ENCODE data around the gene CD177.

The CD177 gene

DNA sequence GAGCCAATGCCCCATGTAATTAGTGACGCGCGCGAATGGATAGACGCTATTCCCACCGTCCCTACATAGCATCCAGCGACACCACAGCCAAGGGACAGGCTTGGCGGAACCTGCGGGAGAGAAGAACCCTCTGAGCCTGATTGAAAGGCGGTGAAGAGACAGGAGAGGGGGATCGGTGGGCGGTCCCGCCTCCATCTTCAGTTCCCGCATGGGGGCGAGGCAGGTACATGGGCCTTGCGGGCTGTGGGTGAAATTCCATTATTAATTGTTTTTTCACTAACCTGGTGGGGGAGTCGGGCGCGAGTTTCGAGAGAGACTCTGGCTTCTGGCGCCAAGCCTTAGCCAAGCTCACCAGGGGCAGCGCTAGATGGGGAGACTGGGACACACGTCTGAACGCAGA lies 52.8 kb downstream of the CD177 start:
- TF ChIP-seq, protein P1, sequence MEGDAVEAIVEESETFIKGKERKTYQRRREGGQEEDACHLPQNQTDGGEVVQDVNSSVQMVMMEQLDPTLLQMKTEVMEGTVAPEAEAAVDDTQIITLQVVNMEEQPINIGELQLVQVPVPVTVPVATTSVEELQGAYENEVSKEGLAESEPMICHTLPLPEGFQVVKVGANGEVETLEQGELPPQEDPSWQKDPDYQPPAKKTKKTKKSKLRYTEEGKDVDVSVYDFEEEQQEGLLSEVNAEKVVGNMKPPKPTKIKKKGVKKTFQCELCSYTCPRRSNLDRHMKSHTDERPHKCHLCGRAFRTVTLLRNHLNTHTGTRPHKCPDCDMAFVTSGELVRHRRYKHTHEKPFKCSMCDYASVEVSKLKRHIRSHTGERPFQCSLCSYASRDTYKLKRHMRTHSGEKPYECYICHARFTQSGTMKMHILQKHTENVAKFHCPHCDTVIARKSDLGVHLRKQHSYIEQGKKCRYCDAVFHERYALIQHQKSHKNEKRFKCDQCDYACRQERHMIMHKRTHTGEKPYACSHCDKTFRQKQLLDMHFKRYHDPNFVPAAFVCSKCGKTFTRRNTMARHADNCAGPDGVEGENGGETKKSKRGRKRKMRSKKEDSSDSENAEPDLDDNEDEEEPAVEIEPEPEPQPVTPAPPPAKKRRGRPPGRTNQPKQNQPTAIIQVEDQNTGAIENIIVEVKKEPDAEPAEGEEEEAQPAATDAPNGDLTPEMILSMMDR (IDR thresholded peaks at IDR 0.05; ENCODE audit: low read depth, low read length, missing control alignments): no peak
- DNase-seq (ENCODE audit: low read depth): no peak
- H3K4me3 ChIP-seq (ENCODE audit: low read depth, low read length): no peak overlapping the region

DNA sequence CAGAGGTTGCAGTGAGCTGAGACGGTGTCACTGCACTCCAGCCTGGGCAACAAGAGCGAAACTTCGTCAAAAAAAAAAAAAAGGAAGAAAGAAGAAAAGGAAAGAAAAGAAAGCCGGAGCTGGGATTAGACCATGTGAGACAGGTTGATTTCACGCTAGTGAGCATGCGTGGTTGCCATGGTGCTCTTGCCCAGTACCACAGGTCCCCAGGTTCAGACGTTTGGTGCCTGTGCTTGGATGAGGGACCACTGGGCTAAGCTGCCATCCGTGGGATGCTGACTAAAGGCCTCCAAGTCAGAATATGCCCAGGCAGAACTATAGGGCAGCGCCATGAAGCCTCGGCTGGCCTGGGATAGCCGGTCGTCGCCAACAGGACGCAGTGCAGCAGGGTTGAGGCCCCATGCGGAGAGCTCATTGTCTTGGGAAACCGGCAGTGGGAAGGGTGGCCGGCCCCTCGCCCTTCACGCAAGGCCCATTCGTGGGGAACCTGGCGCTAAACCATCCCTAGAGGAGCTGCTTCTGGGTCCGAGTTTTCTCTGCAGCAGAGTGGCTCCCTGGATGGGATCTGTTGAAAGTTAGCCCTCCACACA lies 54.0 kb downstream of the CD177 start:
- TF ChIP-seq, protein P1 (IDR thresholded peaks at IDR 0.05; ENCODE audit: low read depth, low read length, missing control alignments): no peak
- no peak for DNase-seq (ENCODE audit: low read depth)
- no peak overlapping the region for H3K4me3 ChIP-seq (ENCODE audit: low read depth, low read length)

DNA sequence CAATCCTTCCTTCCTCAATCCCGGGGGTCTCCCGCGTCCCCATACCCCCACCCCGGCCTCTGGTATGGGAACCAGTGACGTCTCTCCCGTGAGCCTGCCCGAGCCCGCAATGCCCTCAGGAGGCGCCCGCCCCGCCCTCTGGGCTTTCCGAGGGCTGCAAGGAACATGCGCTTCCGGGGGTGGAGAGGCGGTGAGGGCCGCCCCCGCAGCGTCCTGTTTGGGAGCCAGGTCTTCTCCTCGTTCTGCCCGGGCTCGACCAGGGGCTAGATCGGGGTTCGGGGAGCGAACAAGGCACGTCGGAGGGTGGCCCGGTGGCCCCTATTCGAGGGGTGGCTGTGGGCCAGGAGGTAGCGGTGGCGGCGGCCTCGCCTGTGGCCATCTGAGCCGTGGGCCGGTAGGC lies 54.6 kb downstream of the CD177 start:
- no peak overlapping the region for H3K4me3 ChIP-seq (ENCODE audit: low read depth, low read length)
- no peak for DNase-seq (ENCODE audit: low read depth)
- TF ChIP-seq, protein P1 (IDR thresholded peaks at IDR 0.05; ENCODE audit: low read depth, low read length, missing control alignments): no peak

DNA sequence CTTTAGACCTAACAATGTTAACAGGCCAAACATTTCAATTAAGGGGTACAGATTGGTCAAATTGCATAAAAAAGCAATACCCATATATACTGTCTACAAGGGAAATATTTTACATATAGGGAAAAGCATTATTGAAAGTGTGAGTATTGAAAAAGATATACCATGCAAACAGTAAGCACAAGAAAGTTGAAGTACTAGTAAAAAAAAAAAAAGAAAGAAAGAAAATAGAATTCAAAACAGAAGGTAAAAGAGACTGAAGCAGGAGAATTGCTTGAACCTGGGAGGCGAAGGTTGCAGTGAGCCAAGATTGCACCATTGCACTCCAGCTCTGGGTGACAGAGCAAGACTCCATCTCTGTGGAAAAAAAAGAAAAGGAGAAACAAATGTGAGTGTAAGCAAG lies 55.9 kb downstream of the CD177 start:
- TF ChIP-seq, protein P1 (IDR thresholded peaks at IDR 0.05; ENCODE audit: low read depth, low read length, missing control alignments): no peak
- H3K4me3 ChIP-seq (ENCODE audit: low read depth, low read length): no peak overlapping the region
- DNase-seq (ENCODE audit: low read depth): no peak

DNA sequence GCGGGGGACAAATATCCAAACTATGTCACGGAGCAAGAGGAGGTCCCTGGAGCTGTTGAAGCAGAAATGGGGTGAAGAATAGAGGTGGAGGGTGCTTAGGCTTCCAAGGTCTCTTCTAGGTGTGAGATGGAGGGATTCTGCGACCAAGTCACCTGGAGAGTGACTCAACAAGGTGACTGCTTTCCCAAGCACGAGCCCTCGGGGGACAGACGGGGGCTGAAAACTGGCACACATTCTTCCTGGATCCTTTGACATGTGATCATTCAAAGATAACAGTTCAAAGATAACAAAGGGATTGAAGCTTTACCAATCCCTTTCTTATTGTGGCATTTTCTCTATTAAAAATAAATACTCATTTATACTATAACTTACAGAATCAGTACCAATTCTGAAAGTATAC lies 59.0 kb downstream of the CD177 start:
- no peak for DNase-seq (ENCODE audit: low read depth)
- TF ChIP-seq, protein P1 (IDR thresholded peaks at IDR 0.05; ENCODE audit: low read depth, low read length, missing control alignments): no peak
- no peak overlapping the region for H3K4me3 ChIP-seq (ENCODE audit: low read depth, low read length)
